ENCODE data around the gene VKORC1. TPM values are rescaled to one million over a fixed set of nuclear protein-coding genes. Genes with fewer than 3 reads are reported as not detected.
"Not testable (repeated sequence)": the region's sequence is repeated elsewhere in the genome, so short reads cannot be mapped to it uniquely, and the experiment has no call there.

The VKORC1 gene
- total RNA-seq, 1 donor from 2014 or later: 139 TPM

- TF ChIP-seq CTCF (IDR thresholded peaks at IDR 0.05; ENCODE audit: insufficient read depth, low read length, poor library complexity, severe bottlenecking): no peak
- Histone ChIP-seq H3K4me3 (ENCODE audit: low read depth, low read length) (peak within 1 kb of the TSS; percentile 98), H3K36me3 (ENCODE audit: control insufficient read depth, insufficient read depth, low read length) (peaks cover 2% of the 10 kb centered on the region), H3K27me3 (ENCODE audit: control insufficient read depth, insufficient read depth, low read length) (no peaks in the 10 kb centered on the region)
- no peak for DNase-seq (ENCODE audit: low read depth)
These were observed 13.6 kb upstream of the VKORC1 start, which contains the start of gene BCKDK for GRCh38 chr16:31108035-31108793. BCKDK (plus strand) TSS chr16:31108386; CDS start chr16:31109224, 838 bp downstream.

GRCh38 chr16:31107465-31107867 lies 12.9 kb upstream of the VKORC1 start:
- no peak for DNase-seq (ENCODE audit: low read depth)
- no peak for TF ChIP-seq CTCF (IDR thresholded peaks at IDR 0.05; ENCODE audit: insufficient read depth, low read length, poor library complexity, severe bottlenecking)
- Histone ChIP-seq H3K36me3 (ENCODE audit: control insufficient read depth, insufficient read depth, low read length) (peaks cover 2% of the 10 kb centered on the region), H3K27me3 (ENCODE audit: control insufficient read depth, insufficient read depth, low read length) (no peaks in the 10 kb centered on the region), H3K4me3 (ENCODE audit: low read depth, low read length) (no peak overlapping the region)

GRCh38 chr16:31106509-31107464 lies 12.2 kb upstream of the VKORC1 start:
- TF ChIP-seq CTCF (IDR thresholded peaks at IDR 0.05; ENCODE audit: insufficient read depth, low read length, poor library complexity, severe bottlenecking): no peak
- peaks cover 2% of the 10 kb centered on the region for H3K36me3 ChIP-seq (ENCODE audit: control insufficient read depth, insufficient read depth, low read length)
- no peak overlapping the region for H3K4me3 ChIP-seq (ENCODE audit: low read depth, low read length)
- no peaks in the 10 kb centered on the region for H3K27me3 ChIP-seq (ENCODE audit: control insufficient read depth, insufficient read depth, low read length)
- DNase-seq (ENCODE audit: low read depth): no peak

GRCh38 chr16:31105677-31106213 lies 11.1 kb upstream of the VKORC1 start:
- H3K4me3 ChIP-seq (ENCODE audit: low read depth, low read length): no peak overlapping the region
- H3K27me3 ChIP-seq (ENCODE audit: control insufficient read depth, insufficient read depth, low read length): no peaks in the 10 kb centered on the region
- DNase-seq (ENCODE audit: low read depth): no peak

GRCh38 chr16:31100876-31101641 lies 6.5 kb upstream of the VKORC1 start:
- not testable (repeated sequence) for H3K4me3 ChIP-seq (ENCODE audit: low read depth, low read length); H3K36me3 ChIP-seq (ENCODE audit: control insufficient read depth, insufficient read depth, low read length); DNase-seq (ENCODE audit: low read depth); H3K27me3 ChIP-seq (ENCODE audit: control insufficient read depth, insufficient read depth, low read length)

More at GRCh38 chr16:31105677-31106213, 11.1 kb upstream of the VKORC1 start:
- peak; percentile 83 for TF ChIP-seq CTCF (IDR thresholded peaks at IDR 0.05; ENCODE audit: insufficient read depth, low read length, poor library complexity, severe bottlenecking)
- no peaks in the 10 kb centered on the region for H3K36me3 ChIP-seq (ENCODE audit: control insufficient read depth, insufficient read depth, low read length)
